GM18868 (cell line): Measurements from ENCODE around the gene FXYD1.
"Not testable (repeated sequence)": the region's sequence is repeated elsewhere in the genome, so short reads cannot be mapped to it uniquely, and the experiment has no call there.

Source experiments
- ATAC-seq: cut with Tn5 transposase; IDR thresholded peaks from one replicate; pipeline ENCODE4 v1.9.1; 2021; ENCODE audit warnings: mild to moderate bottlenecking, moderate library complexity; ENCODE audit not compliant: unreplicated experiment

Gene FXYD1

DNA sequence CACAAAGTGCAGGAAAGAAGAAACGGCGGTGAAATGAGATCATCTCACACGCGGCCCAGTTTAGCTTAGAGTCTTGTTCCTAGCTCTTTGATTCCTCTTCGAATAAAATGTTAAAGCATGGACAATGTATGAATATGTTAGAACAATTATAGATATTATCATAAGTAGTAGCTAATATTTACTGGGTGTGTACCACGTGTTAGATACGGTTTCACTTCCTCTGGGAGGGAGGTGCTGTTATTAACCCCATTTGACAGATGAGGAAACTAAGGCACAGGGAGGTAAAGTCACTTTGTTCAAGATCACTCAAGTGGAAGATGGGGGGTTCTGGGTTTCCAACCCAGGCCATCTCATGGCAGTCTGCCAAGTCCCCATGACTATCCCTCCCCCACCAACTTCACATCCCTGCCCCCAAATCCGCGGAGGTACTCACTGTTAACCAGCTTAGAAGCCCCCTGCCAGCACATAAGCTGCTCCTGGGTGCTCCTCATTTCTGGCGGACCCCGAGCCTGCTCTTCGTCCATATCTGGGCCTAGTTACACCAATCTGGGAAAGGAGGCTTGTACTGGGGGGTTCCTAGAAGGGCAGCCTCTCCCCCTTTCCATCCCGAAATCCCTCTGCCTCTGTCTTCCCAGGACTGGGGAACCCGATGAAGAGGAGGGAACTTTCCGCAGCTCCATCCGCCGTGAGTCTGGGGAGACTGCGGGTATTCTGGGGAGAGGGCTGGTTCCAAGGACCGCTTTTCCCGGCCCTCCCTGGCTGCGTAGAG is 3.4 kb downstream of the FXYD1 start:
- no peak for ATAC-seq

- ATAC-seq = no peak
These were observed 4.1 kb downstream of the FXYD1 start for GRCh38 chr19:35142606-35143230.

DNA sequence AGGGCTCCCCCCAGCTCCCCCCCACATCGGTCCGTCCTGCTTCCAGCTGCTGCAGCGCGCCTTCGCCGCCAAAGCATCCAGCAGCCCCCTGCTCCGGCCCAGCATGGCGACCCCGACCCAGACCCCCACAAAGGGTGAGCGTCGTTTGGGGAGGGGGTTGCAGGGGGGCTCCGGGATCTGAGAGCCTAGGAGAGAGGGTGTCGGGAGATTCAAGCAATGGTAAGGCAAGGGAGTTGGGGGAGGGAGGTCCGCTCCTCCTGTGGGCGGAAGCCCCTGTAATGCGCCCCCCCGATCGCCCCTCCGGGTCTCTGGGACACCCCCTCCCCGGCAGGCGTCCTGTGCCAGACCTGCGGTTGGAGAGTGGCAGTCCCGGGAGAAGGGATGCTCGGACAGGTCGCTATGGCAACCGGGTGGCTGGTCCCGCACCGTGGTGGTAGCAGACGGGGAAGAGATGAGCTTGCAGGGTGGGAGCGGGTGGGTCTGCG is 4.6 kb downstream of the FXYD1 start, which contains the start of gene FXYD7:
FXYD7 (plus strand) TSS at position 25 of the 485 bp plus-strand sequence; CDS start at position 104, 79 bp downstream.
- no peak for ATAC-seq

DNA sequence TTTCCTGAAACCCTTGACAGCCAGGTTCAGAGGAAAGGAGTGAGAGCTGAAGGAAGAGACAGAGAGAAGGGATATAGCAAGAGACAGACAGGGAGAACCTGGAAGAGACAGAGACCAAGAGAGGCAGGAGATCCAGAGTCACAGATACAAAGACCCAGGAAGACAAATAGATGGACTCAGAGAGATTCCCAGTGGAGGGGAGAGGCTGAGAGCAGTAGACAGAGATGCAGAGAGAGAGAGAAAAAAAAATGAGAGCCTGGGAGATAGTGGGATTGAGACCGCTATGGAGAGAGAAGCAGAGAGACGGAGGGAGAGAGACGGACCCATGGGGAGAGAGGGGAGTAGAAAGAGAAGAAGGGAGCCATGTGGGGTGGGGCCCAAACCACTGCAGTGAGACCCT is 5.2 kb downstream of the FXYD1 start:
- ATAC-seq = no peak

DNA sequence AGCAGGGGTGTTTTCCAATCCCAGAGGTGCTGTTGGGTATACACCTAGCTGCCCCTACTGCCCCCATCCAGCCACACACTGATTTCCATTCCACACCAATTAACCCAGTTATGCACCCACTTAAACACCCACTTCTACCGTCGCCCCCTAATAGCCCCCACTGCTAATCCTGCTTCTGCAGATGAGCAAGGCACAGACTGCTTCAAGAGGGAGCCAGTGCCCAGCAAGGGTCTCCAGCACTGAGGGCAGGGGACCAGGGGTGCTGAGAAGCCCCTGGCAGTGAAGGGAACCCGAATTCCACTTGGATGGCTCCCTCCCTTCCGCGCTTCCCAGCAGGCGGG is 5.6 kb downstream of the FXYD1 start:
- no peak for ATAC-seq

GRCh38 chr19:35144600-35145436 is 6.2 kb downstream of the FXYD1 start:
- ATAC-seq = no peak

DNA sequence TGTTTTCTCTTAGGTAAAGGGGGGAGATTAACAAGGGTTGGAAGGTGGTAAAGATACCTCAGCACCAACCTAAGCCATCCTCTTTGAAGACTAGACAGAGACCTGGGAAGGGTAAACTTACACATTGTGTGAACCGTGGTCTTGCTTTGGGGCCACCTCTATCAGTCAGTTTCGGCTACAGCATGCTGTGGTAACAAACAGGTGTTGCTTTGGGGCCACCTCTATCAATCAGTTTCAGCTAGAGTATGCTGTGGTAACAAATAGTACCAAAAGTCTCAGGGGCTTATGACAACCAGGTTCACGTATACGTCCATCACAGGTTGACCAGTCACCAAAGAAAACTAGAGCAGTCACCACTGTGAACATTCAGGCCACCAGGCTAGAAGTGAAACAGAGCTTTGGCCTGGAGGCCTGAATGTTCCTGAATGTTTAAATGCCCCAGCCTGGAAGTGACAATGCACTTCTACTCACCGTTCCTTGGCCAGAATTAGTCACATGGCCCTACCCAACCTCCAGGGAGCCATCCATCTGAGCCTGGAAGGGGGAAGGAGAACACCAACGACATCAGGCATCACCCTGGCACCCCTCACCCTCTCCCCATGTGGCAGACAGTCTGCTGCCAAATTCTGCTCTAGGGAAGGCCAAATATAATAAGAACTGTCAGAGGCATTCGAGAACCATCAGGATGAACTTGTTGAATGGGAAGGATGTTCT is 8.3 kb downstream of the FXYD1 start:
- no peak for ATAC-seq

GRCh38 chr19:35149463-35149862 is 10.8 kb downstream of the FXYD1 start:
- no peak for ATAC-seq

GRCh38 chr19:35150445-35150844 is 11.8 kb downstream of the FXYD1 start:
- no peak for ATAC-seq

DNA sequence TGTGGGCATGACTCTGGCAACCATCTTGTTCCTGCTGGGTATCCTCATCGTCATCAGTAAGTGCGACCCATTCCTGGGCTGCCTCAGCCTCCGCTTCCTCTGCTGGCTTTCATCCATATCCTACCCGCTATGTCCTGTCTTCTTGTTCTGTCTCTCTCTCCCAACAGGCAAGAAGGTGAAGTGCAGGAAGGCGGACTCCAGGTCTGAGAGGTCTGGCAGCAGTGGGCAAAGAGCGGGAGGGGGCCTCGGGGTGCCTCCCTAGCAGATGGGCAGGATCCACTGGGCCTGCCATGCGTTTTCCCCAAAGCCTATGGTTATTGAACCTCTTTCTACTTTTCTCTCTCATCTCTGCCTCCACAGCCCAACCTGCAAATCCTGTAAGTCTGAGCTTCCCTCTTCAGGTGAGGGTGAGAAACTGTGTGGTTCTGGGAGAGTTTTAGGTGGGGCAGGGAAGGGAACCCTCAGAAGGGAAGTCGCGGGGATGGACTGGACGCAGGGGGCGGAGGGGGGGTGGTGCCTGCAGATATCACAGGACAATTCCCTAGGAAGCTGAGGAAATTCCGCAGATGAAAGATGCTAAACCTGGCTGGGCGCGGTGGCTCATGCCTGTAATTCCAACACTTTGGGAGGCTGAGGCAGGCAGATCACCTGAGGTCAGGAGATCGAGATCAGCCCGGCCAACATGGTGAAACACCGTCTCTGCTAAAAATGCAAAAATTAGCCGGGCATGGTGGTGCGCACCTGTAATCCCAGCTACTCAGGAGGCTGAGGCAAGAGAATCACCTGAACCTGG is 12.8 kb downstream of the FXYD1 start:
- ATAC-seq = no peak

DNA sequence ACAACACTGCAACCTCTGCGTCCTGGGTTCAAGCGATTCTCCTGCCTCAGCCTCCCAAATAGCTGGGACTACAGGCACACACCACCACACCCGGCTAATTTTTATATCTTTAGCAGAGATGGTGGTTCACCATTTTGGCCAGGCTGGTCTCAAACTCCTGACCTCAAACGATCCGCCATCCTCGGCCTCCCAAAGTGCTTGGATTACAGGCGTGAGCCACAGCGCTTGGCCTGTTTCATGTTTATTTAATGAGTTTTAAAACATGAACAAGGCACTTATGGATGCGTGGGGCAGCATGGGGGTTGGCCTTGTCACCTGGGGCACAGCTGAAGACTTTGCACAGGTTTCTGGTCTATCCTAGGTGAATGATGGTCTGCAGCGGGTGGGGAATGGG is 14.5 kb downstream of the FXYD1 start:
- ATAC-seq = not testable (repeated sequence)

DNA sequence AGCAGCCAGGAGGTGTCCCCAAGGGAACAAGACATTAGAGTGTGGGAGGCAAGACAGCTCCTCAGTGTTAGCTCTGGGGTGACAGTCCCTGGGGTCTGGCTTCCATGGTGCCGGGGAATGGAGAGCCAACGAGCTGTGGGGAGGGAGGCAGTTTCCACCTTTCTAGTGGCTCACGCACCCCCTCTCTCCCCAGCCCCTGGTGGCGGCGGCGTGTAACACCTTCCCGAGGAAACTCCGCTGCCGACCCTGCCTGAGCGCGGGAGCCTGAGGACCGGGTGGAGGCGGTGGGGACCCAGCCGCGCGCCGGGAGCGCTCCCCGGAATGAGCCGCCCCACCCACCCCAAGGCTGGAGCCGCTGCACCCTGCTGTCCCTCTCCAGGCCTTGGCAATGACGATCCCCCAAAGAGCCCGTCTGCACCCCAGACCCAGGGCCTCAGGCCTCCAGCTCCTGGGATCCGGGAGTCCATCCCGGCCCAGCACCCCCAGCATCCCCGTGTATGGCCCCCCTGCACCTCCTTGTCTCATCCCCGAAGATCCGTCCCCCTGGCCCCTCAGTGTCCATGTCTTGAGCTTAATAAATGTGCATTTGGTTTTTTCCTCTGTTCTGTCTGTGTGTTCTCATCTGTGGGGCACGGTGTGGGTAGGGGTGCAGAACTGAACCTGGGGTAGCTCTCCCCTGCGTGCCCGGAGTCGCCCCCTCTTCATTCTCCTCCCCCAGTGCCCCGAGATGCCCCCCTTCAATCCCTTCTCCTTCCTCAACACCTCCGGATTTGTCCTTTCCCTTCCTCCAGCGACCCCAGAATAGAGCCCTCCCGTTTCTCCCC is 15.3 kb downstream of the FXYD1 start:
- ATAC-seq = no peak

- ATAC-seq = no peak
These were observed 16.1 kb downstream of the FXYD1 start, which contains the start of gene FXYD5 for GRCh38 chr19:35154525-35155406. FXYD5 (plus strand) TSS chr19:35154735; CDS start chr19:35155551, 816 bp downstream.

GRCh38 chr19:35155441-35155840 is 16.8 kb downstream of the FXYD1 start:
- no peak for ATAC-seq

DNA sequence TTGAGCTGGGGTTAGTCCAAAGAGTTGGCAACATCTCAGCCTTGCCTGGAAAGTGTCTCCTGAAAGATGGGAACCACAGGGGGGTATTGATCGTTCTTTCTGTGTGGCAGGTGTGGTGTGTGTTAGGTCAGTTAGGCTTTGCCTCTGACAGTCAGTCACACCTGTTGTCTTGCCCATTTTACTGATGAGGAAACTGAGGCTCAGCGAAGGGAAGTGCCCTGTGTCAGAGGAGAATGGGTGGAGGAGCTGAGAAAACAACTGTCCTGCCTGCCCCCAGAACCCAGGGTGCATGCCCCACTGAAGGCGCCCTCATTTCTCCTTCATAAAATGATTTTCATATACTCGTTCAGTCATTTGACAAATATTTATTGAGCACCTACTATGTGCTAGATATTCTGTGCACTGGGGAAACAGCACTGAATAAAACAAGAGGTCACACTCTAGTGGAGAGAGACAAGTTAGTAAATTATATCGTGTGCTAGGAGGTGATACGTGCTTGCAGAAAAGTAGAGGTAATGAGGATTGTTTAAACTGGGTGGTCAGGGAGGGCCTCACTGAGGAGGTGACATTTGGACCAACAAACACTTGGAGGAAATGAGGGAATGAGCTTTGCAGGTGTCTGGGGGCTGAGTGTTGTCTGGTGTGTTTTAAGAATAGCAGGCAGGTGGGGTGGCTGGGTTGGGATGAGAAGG is 17.5 kb downstream of the FXYD1 start:
- no peak for ATAC-seq

DNA sequence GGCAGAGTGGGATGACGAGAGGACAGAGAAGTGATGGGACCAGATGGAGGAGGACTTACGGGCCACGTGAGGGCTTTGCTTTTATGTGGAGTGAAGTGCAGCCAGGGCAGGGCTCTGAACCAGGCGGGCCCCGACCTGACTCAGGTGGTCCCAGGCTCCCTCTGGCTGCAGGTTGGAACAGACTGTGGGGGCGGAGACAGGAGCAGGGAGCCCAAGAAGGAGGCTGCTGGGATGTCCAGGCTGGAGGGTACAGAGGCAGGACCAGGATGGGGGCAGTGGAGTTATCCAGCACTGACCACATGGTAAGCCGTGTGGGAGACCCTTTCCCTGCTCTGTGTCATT is 18.0 kb downstream of the FXYD1 start:
- ATAC-seq = no peak

DNA sequence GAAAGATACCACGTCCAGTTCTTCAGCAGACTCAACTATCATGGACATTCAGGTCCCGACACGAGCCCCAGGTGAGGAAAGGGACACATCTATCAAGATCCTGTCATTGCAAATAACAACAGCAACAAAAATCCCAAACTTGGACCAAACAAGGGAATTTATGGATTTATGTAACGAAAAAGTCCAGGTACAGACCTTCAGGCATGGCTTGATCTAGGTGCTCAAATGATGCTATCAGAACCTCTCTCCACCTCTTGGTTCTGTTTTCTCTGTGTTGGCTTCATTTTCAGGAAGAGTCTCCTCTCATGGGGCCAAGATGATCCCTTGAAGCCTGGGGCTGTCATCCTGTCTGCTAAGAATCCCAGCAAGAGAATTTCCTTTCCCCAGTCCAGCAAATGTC is 18.8 kb downstream of the FXYD1 start:
- ATAC-seq = no peak

GRCh38 chr19:35159606-35160005 is 21.0 kb downstream of the FXYD1 start:
- no peak for ATAC-seq
